Panc1 (cell line): ENCODE results near the gene CCDC182. TPM values are rescaled to one million over a fixed set of nuclear protein-coding genes. Genes with fewer than 3 reads are reported as not detected.
A peak's percentile ranks its signal among the peaks of the same experiment; 100 is the strongest.

ENCODE experiments used
- ATAC-seq: fragments of 200-7000 bp; cut with Tn5 transposase; 2 replicates; pipeline ENCODE4 v1.9.1; 2020; ENCODE audit warnings: mild to moderate bottlenecking, moderate library complexity
- Bru-seq: library from RNA; stranded (reverse); fragments of 400-500 nt; gene quantifications from one replicate; lab custom pipeline; 2021; lab: Mats Ljungman, UMichigan
- BruChase-seq, 2 experiments: library from RNA; stranded (reverse); fragments of 400-500 nt; gene quantifications; one replicate each; lab custom pipeline; 2021; lab: Mats Ljungman, UMichigan
- BruUV-seq: library from RNA; stranded (reverse); fragments of 400-500 nt; replicated peaks from 2 replicates; lab custom pipeline; 2021; lab: Mats Ljungman, UMichigan
- CTCF ChIA-PET: fragments of 300-600 bp; sonication (Branson Sonifier 250); formaldehyde crosslinking; loops from one replicate; lab custom pipeline; 2022; ENCODE audit warnings: antibody characterized with exemption; lab: Charles Lee
- POLR2A ChIA-PET: fragments of 300-600 bp; sonication (Branson Sonifier 250); formaldehyde crosslinking; loops from one replicate; lab custom pipeline; 2022; ENCODE audit warnings: antibody characterized with exemption; lab: Charles Lee
- DNase-seq: peaks from one replicate; pipeline ENCODE4 v3.0.0-alpha.2; 2010; ENCODE audit warnings: low read depth, low spot score
- H3K27ac ChIP-seq: 2 replicates; pipeline ENCODE4 v1.5.1; 2011; ENCODE audit warnings: mild to moderate bottlenecking, low read length, inconsistent platforms
- H3K27me3 ChIP-seq: fragments of 200-500 bp; sonication (Bioruptor generic); 2 replicates; pipeline ENCODE4 v1.6.0; 2014; ENCODE audit warnings: low read length, inconsistent platforms; ENCODE audit not compliant: control insufficient read depth, insufficient read depth
- H3K36me3 ChIP-seq: fragments of 200-500 bp; sonication (Bioruptor generic); 2 replicates; pipeline ENCODE4 v1.5.1; 2014; ENCODE audit warnings: inconsistent platforms, mild to moderate bottlenecking, low read length, moderate library complexity; ENCODE audit not compliant: control insufficient read depth, insufficient read depth
- H3K4me1 ChIP-seq: 2 replicates; pipeline ENCODE4 v1.5.1; 2011; ENCODE audit warnings: inconsistent platforms, mild to moderate bottlenecking, low read length, moderate library complexity; ENCODE audit not compliant: control insufficient read depth, insufficient read depth
- H3K4me3 ChIP-seq, 2 experiments: 2 replicates each; pipeline ENCODE4 v1.5.1; 2011 to 2012; ENCODE audit warnings: low read depth in 2 of 2, low read length in 2 of 2, mild to moderate bottlenecking in 2 of 2, inconsistent platforms in 1 of 2, moderate library complexity in 1 of 2
- H3K9me3 ChIP-seq: fragments of 200-500 bp; sonication (Bioruptor generic); 2 replicates; pipeline ENCODE4 v1.5.1; 2014; ENCODE audit warnings: low read depth, mild to moderate bottlenecking, inconsistent platforms, low read length, moderate library complexity; ENCODE audit not compliant: control insufficient read depth, insufficient read depth
- CTCF ChIP-seq: fragments of 450-650 bp; IDR thresholded peaks from 2 replicates; pipeline ENCODE4 v1.5.1; 2017; ENCODE audit warnings: mild to moderate bottlenecking
- POLR2AphosphoS5 ChIP-seq: IDR thresholded peaks from 2 replicates; pipeline ENCODE4 v1.6.1; 2012; ENCODE audit warnings: mild to moderate bottlenecking, low read depth, low read length, moderate library complexity
- SIN3A ChIP-seq: IDR thresholded peaks from 2 replicates; pipeline ENCODE4 v1.6.1; 2012; ENCODE audit warnings: low read depth, mild to moderate bottlenecking, low read length, moderate library complexity, borderline replicate concordance; ENCODE audit not compliant: insufficient read depth
- TCF7L2 ChIP-seq: IDR thresholded peaks from 2 replicates; pipeline ENCODE4 v1.6.1; 2011; ENCODE audit warnings: mild to moderate bottlenecking, low read depth, low read length, inconsistent platforms
- in situ Hi-C: cut with HindIII; loops from 2 replicates; pipeline ENCODE4 v1.10.0; 2016; ENCODE audit warnings: low sequenced_read_pairs, low pct_unique_long_range_greater_than_20kb
- intact Hi-C: fragments of 100-400 bp; cut with micrococcal nuclease; formaldehyde crosslinking; loops from one replicate; pipeline ENCODE4 v1.10.0; 2022; ENCODE audit not compliant: unreplicated experiment
- long read RNA-seq: library from polyadenylated mRNA; unstranded; transcript quantifications from one replicate; pipeline ENCODE4 v2.0.0, GENCODE V29; 2021; ENCODE audit not compliant: unreplicated experiment
- polyA plus RNA-seq: library from polyadenylated mRNA; unstranded; fragments of >200 nt; gene quantifications from one replicate; pipeline ENCODE4 v1.2.1, GENCODE V29; 2012; ENCODE audit warnings: missing spikeins; ENCODE audit not compliant: insufficient read length
- total RNA-seq: library from RNA; stranded (reverse); gene quantifications from one replicate; pipeline ENCODE4 v1.2.1, GENCODE V29; 2021; ENCODE audit not compliant: unreplicated experiment
- TF ChIP-seq, protein P1 (sequence below), 2 experiments: IDR thresholded peaks; 2 replicates each; pipeline ENCODE4 v1.6.1; 2011 to 2012; ENCODE audit warnings: low read depth in 2 of 2, control low read depth in 1 of 2, low read length in 1 of 2, mild to moderate bottlenecking in 1 of 2, moderate library complexity in 1 of 2; ENCODE audit not compliant: insufficient read depth in 1 of 2

CCDC182 gene
- total RNA-seq (not detected), Bru-seq, nascent RNA (not detected), BruChase-seq, experiment 1, labeled RNA remaining after a 2-hour chase (percentile 14 among the genes with signal in this experiment), BruChase-seq, experiment 2, labeled RNA remaining after a 6-hour chase (not detected)
- polyA plus RNA-seq: not detected
- long read RNA-seq: 0 reads

- Histone ChIP-seq H3K36me3 (no peaks in the 10 kb centered on the region), H3K4me1 (no peaks in the 10 kb centered on the region), H3K9me3 (no peaks in the 10 kb centered on the region), H3K4me3 (no peak within 1 kb of the TSS), H3K27ac (no peak within 1 kb of the TSS), H3K27me3 (peaks cover 20% of the 10 kb centered on the region)
- TF ChIP-seq TCF7L2: no peak
- TF ChIP-seq SIN3A: no peak
- no peak for TF ChIP-seq POLR2AphosphoS5
- TF ChIP-seq CTCF: no peak
- TF ChIP-seq, protein P1, sequence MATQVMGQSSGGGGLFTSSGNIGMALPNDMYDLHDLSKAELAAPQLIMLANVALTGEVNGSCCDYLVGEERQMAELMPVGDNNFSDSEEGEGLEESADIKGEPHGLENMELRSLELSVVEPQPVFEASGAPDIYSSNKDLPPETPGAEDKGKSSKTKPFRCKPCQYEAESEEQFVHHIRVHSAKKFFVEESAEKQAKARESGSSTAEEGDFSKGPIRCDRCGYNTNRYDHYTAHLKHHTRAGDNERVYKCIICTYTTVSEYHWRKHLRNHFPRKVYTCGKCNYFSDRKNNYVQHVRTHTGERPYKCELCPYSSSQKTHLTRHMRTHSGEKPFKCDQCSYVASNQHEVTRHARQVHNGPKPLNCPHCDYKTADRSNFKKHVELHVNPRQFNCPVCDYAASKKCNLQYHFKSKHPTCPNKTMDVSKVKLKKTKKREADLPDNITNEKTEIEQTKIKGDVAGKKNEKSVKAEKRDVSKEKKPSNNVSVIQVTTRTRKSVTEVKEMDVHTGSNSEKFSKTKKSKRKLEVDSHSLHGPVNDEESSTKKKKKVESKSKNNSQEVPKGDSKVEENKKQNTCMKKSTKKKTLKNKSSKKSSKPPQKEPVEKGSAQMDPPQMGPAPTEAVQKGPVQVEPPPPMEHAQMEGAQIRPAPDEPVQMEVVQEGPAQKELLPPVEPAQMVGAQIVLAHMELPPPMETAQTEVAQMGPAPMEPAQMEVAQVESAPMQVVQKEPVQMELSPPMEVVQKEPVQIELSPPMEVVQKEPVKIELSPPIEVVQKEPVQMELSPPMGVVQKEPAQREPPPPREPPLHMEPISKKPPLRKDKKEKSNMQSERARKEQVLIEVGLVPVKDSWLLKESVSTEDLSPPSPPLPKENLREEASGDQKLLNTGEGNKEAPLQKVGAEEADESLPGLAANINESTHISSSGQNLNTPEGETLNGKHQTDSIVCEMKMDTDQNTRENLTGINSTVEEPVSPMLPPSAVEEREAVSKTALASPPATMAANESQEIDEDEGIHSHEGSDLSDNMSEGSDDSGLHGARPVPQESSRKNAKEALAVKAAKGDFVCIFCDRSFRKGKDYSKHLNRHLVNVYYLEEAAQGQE (IDR thresholded peaks at IDR 0.05; ENCODE audit: insufficient read depth in 1 of 2, low read depth in 2 of 2, low read length in 1 of 2): no peak
- ChIA-PET CTCF (no interaction called here), POLR2A (no interaction called here)
- ATAC-seq (no peak), DNase-seq (no peak)
- no TSS peak for BruUV-seq
- intact Hi-C loops (no loop called here), in situ Hi-C loops (no loop called here)
Observed at GRCh38 chr17:57745242-57745641, at the start of gene CCDC182. Gene CCDC182, minus strand, starts transcription at chr17:57745299. Its CDS starts 27 bp downstream, at chr17:57745272.

- Histone ChIP-seq H3K4me3 (no peak overlapping the region), H3K4me1 (no peaks in the 10 kb centered on the region), H3K9me3 (no peaks in the 10 kb centered on the region), H3K27ac (no peak overlapping the region), H3K27me3 (peaks cover 12% of the 10 kb centered on the region), H3K36me3 (no peaks in the 10 kb centered on the region)
- in situ Hi-C loops: no loop called here
- DNase-seq: no peak
- ChIA-PET CTCF (interaction anchor here (0.6 kb wide), 1 partner anchor 12 kb away, joined by 5 read pairs; no protein-coding TSS in a partner anchor), POLR2A (interaction anchor here (0.5 to 1.1 kb wide), 4 partner anchors 37 to 555 kb away, joined by 3 to 5 read pairs (median 4); no protein-coding TSS in a partner anchor)
- BruUV-seq: no TSS peak
- TF ChIP-seq TCF7L2 (no peak), SIN3A (no peak), CTCF (no peak), POLR2AphosphoS5 (no peak)
- TF ChIP-seq, protein P1 (IDR thresholded peaks at IDR 0.05; ENCODE audit: insufficient read depth in 1 of 2, low read depth in 2 of 2, low read length in 1 of 2): no peak
- no peak for ATAC-seq
- intact Hi-C loops: no loop called here
Observed at GRCh38 chr17:57794841-57795240, 49.7 kb upstream of the CCDC182 start.
